Suprapubic skin (tissue), 4 donors: ENCODE measurements around the gene VGLL2. TPM values are rescaled to one million over a fixed set of nuclear protein-coding genes. Genes with fewer than 3 reads are reported as not detected.

Experiments
- DNase-seq, 2 donors: peaks; one replicate each; pipeline ENCODE4 v3.0.0-alpha.2; 2019; ENCODE audit warnings: low spot score in 2 of 2
- H3K27ac ChIP-seq: fragments of 200-600 bp; sonication (generic); one replicate; pipeline ENCODE4 v1.5.1; 2019
- H3K27me3 ChIP-seq: fragments of 200-600 bp; sonication (generic); one replicate; pipeline ENCODE4 v1.5.1; 2019
- H3K36me3 ChIP-seq: fragments of 200-600 bp; sonication (generic); one replicate; pipeline ENCODE4 v1.5.1; 2019
- H3K4me1 ChIP-seq: fragments of 200-600 bp; sonication (generic); one replicate; pipeline ENCODE4 v1.5.1; 2019
- H3K4me3 ChIP-seq: fragments of 200-600 bp; sonication (generic); one replicate; pipeline ENCODE4 v1.5.1; 2019; ENCODE audit warnings: mild to moderate bottlenecking
- H3K9me3 ChIP-seq: fragments of 200-600 bp; sonication (generic); one replicate; pipeline ENCODE4 v1.5.1; 2019
- CTCF ChIP-seq, 2 donors: fragments of 200-600 bp in 1 of 2; fragments of 450-650 bp in 1 of 2; sonication (generic) in 1 of 2; IDR thresholded peaks; one replicate each; pipeline ENCODE4 v1.5.1; 2016 to 2019; ENCODE audit warnings: antibody characterized with exemption in 2 of 2, mild to moderate bottlenecking in 1 of 2, moderate library complexity in 1 of 2
- EP300 ChIP-seq: sonication (generic); formaldehyde crosslinking; IDR thresholded peaks from one replicate; pipeline ENCODE4 v1.6.1; 2017; ENCODE audit warnings: antibody characterized with exemption
- POLR2A ChIP-seq, 2 donors: fragments of 450-650 bp; IDR thresholded peaks; one replicate each; pipeline ENCODE4 v1.6.1; 2017; ENCODE audit warnings: antibody characterized with exemption in 2 of 2, mild to moderate bottlenecking in 2 of 2, moderate library complexity in 2 of 2
- POLR2AphosphoS5 ChIP-seq, 3 donors: sonication (generic); formaldehyde crosslinking; IDR thresholded peaks; one replicate each; pipeline ENCODE4 v1.6.1; 2017; ENCODE audit warnings: antibody characterized with exemption in 3 of 3
- WGBS: methylation state at CpG from one replicate; pipeline ENCODE4 v1.1.5; 2018; 5-methylcytosine and 5-hydroxymethylcytosine counted together
- total RNA-seq, 4 donors: library from RNA; depleted of rRNA; stranded (reverse); fragments of >200 nt; gene quantifications; one replicate each; pipeline ENCODE4 v1.1.0, GENCODE V29; 2016

Gene VGLL2
- total RNA-seq, 4 donors from 2014 or later: not detected

- Histone ChIP-seq H3K27ac (no peak overlapping the region), H3K4me3 (no peak overlapping the region), H3K27me3 (no peaks in the 10 kb centered on the region), H3K9me3 (no peaks in the 10 kb centered on the region), H3K36me3 (no peaks in the 10 kb centered on the region), H3K4me1 (no peaks in the 10 kb centered on the region)
- 84% methylated on average over 3 of the region's 3 CpGs for WGBS
- TF ChIP-seq POLR2AphosphoS5 (IDR thresholded peaks at IDR 0.05) (no peak), EP300 (no peak), POLR2A (IDR thresholded peaks at IDR 0.05) (no peak), CTCF (IDR thresholded peaks at IDR 0.05) (no peak)
- DNase-seq: no peak
Observed at GRCh38 chr6:117298941-117299340, 33.6 kb downstream of the VGLL2 start.

- no peak for TF ChIP-seq EP300
- TF ChIP-seq POLR2AphosphoS5 (IDR thresholded peaks at IDR 0.05): no peak
- TF ChIP-seq CTCF (IDR thresholded peaks at IDR 0.05): no peak
- TF ChIP-seq POLR2A (IDR thresholded peaks at IDR 0.05): no peak
- no peaks in the 10 kb centered on the region for H3K9me3 ChIP-seq
- H3K27me3 ChIP-seq: no peaks in the 10 kb centered on the region
- no peak overlapping the region for H3K27ac ChIP-seq
- WGBS: 74% methylated on average over 3 of the region's 3 CpGs
- no peak overlapping the region for H3K4me3 ChIP-seq
- no peaks in the 10 kb centered on the region for H3K4me1 ChIP-seq
- no peaks in the 10 kb centered on the region for H3K36me3 ChIP-seq
- no peak for DNase-seq
Observed at GRCh38 chr6:117303323-117303722, 38.0 kb downstream of the VGLL2 start.

GRCh38 chr6:117304446-117304845, 39.1 kb downstream of the VGLL2 start:
- Histone ChIP-seq H3K9me3 (no peaks in the 10 kb centered on the region), H3K4me1 (no peaks in the 10 kb centered on the region), H3K27ac (no peak overlapping the region), H3K36me3 (no peaks in the 10 kb centered on the region), H3K27me3 (no peaks in the 10 kb centered on the region), H3K4me3 (no peak overlapping the region)
- TF ChIP-seq EP300 (no peak), POLR2A (IDR thresholded peaks at IDR 0.05) (no peak), CTCF (IDR thresholded peaks at IDR 0.05) (no peak), POLR2AphosphoS5 (IDR thresholded peaks at IDR 0.05) (no peak)
- 92% methylated on average over 2 of the region's 2 CpGs for WGBS
- DNase-seq: no peak

GRCh38 chr6:117306227-117306790, 41.0 kb downstream of the VGLL2 start:
- H3K9me3 ChIP-seq: no peaks in the 10 kb centered on the region
- H3K36me3 ChIP-seq: no peaks in the 10 kb centered on the region
- no peaks in the 10 kb centered on the region for H3K4me1 ChIP-seq
- TF ChIP-seq POLR2AphosphoS5 (IDR thresholded peaks at IDR 0.05) (no peak), POLR2A (IDR thresholded peaks at IDR 0.05) (no peak), EP300 (no peak), CTCF (IDR thresholded peaks at IDR 0.05) (no peak)
- no peak overlapping the region for H3K27ac ChIP-seq
- no peaks in the 10 kb centered on the region for H3K27me3 ChIP-seq
- WGBS: 23% methylated on average over 3 of the region's 3 CpGs
- H3K4me3 ChIP-seq: no peak overlapping the region
- no peak for DNase-seq

- no peak for DNase-seq
- 98% methylated on average over 3 of the region's 3 CpGs for WGBS
- H3K4me3 ChIP-seq: no peak overlapping the region
- no peak overlapping the region for H3K27ac ChIP-seq
- H3K27me3 ChIP-seq: no peaks in the 10 kb centered on the region
- no peaks in the 10 kb centered on the region for H3K4me1 ChIP-seq
- no peak for TF ChIP-seq POLR2A (IDR thresholded peaks at IDR 0.05)
- no peak for TF ChIP-seq POLR2AphosphoS5 (IDR thresholded peaks at IDR 0.05)
- no peak for TF ChIP-seq EP300
- no peaks in the 10 kb centered on the region for H3K36me3 ChIP-seq
- H3K9me3 ChIP-seq: no peaks in the 10 kb centered on the region
Observed at GRCh38 chr6:117307655-117308054, 42.3 kb downstream of the VGLL2 start.

- no peaks in the 10 kb centered on the region for H3K9me3 ChIP-seq
- no peak overlapping the region for H3K27ac ChIP-seq
- no peaks in the 10 kb centered on the region for H3K4me1 ChIP-seq
- H3K27me3 ChIP-seq: no peaks in the 10 kb centered on the region
- no peak for DNase-seq
- H3K4me3 ChIP-seq: no peak overlapping the region
- H3K36me3 ChIP-seq: no peaks in the 10 kb centered on the region
- WGBS: 82% methylated on average over 3 of the region's 3 CpGs
- TF ChIP-seq POLR2A (IDR thresholded peaks at IDR 0.05): no peak
- no peak for TF ChIP-seq EP300
- TF ChIP-seq CTCF (IDR thresholded peaks at IDR 0.05): no peak
- no peak for TF ChIP-seq POLR2AphosphoS5 (IDR thresholded peaks at IDR 0.05)
Observed at GRCh38 chr6:117309069-117309468, 43.7 kb downstream of the VGLL2 start.
